Measurements from ENCODE around the gene INPP5D.

Gene INPP5D

GRCh38 chr2:233225230-233226068 lies 165.3 kb downstream of the INPP5D start:
- Histone ChIP-seq H3K27me3 (ENCODE audit: control insufficient read depth, insufficient read depth, low read length, poor library complexity, severe bottlenecking) (no peaks in the 10 kb centered on the region), H3K27ac (ENCODE audit: insufficient read depth, low read depth, low read length, poor library complexity, severe bottlenecking) (no peak overlapping the region), H3K36me3 (ENCODE audit: control insufficient read depth, insufficient read depth, low read length) (no peaks in the 10 kb centered on the region), H3K4me3 (ENCODE audit: insufficient read depth, low read depth, low read length) (no peak overlapping the region), H3K4me1 (ENCODE audit: control insufficient read depth, insufficient read depth, low read length) (no peaks in the 10 kb centered on the region), H3K9me3 (ENCODE audit: control insufficient read depth, low read length) (no peaks in the 10 kb centered on the region)
- 89 to 90% methylated on average over 5 of the region's 5 CpGs for WGBS, 2 experiments

- no peaks in the 10 kb centered on the region for H3K36me3 ChIP-seq (ENCODE audit: control insufficient read depth, insufficient read depth, low read length)
- no peak overlapping the region for H3K4me3 ChIP-seq (ENCODE audit: insufficient read depth, low read depth, low read length)
- H3K4me1 ChIP-seq (ENCODE audit: control insufficient read depth, insufficient read depth, low read length) = no peaks in the 10 kb centered on the region
- no peaks in the 10 kb centered on the region for H3K27me3 ChIP-seq (ENCODE audit: control insufficient read depth, insufficient read depth, low read length, poor library complexity, severe bottlenecking)
- WGBS, 2 experiments = 88 to 94% methylated on average over 2 of the region's 2 CpGs
- H3K9me3 ChIP-seq (ENCODE audit: control insufficient read depth, low read length) = no peaks in the 10 kb centered on the region
- H3K27ac ChIP-seq (ENCODE audit: insufficient read depth, low read depth, low read length, poor library complexity, severe bottlenecking) = no peak overlapping the region
Measured at GRCh38 chr2:233226511-233227031, 166.4 kb downstream of the INPP5D start.

GRCh38 chr2:233227346-233227978 lies 167.3 kb downstream of the INPP5D start:
- Histone ChIP-seq H3K4me3 (ENCODE audit: insufficient read depth, low read depth, low read length) (no peak overlapping the region), H3K9me3 (ENCODE audit: control insufficient read depth, low read length) (no peaks in the 10 kb centered on the region), H3K27me3 (ENCODE audit: control insufficient read depth, insufficient read depth, low read length, poor library complexity, severe bottlenecking) (no peaks in the 10 kb centered on the region), H3K4me1 (ENCODE audit: control insufficient read depth, insufficient read depth, low read length) (no peaks in the 10 kb centered on the region), H3K27ac (ENCODE audit: insufficient read depth, low read depth, low read length, poor library complexity, severe bottlenecking) (no peak overlapping the region), H3K36me3 (ENCODE audit: control insufficient read depth, insufficient read depth, low read length) (no peaks in the 10 kb centered on the region)
- 85 to 91% methylated on average over 7 of the region's 7 CpGs for WGBS, 2 experiments

- Histone ChIP-seq H3K9me3 (ENCODE audit: control insufficient read depth, low read length) (no peaks in the 10 kb centered on the region), H3K27me3 (ENCODE audit: control insufficient read depth, insufficient read depth, low read length, poor library complexity, severe bottlenecking) (no peaks in the 10 kb centered on the region), H3K4me1 (ENCODE audit: control insufficient read depth, insufficient read depth, low read length) (no peaks in the 10 kb centered on the region), H3K36me3 (ENCODE audit: control insufficient read depth, insufficient read depth, low read length) (no peaks in the 10 kb centered on the region), H3K27ac (ENCODE audit: insufficient read depth, low read depth, low read length, poor library complexity, severe bottlenecking) (no peak overlapping the region), H3K4me3 (ENCODE audit: insufficient read depth, low read depth, low read length) (no peak overlapping the region)
- WGBS, 2 experiments = 96 to 97% methylated on average over 2 to 3 of the region's 3 CpGs
Measured at GRCh38 chr2:233228376-233228775, 168.2 kb downstream of the INPP5D start.

- no peaks in the 10 kb centered on the region for H3K36me3 ChIP-seq (ENCODE audit: control insufficient read depth, insufficient read depth, low read length)
- WGBS, 2 experiments = 87 to 91% methylated on average over 4 of the region's 4 CpGs
- no peaks in the 10 kb centered on the region for H3K27me3 ChIP-seq (ENCODE audit: control insufficient read depth, insufficient read depth, low read length, poor library complexity, severe bottlenecking)
- H3K27ac ChIP-seq (ENCODE audit: insufficient read depth, low read depth, low read length, poor library complexity, severe bottlenecking) = no peak overlapping the region
- no peaks in the 10 kb centered on the region for H3K4me1 ChIP-seq (ENCODE audit: control insufficient read depth, insufficient read depth, low read length)
- no peak overlapping the region for H3K4me3 ChIP-seq (ENCODE audit: insufficient read depth, low read depth, low read length)
- H3K9me3 ChIP-seq (ENCODE audit: control insufficient read depth, low read length) = no peaks in the 10 kb centered on the region
Measured at GRCh38 chr2:233233618-233234230, 173.6 kb downstream of the INPP5D start.

GRCh38 chr2:233234264-233234663 lies 174.1 kb downstream of the INPP5D start:
- no peaks in the 10 kb centered on the region for H3K36me3 ChIP-seq (ENCODE audit: control insufficient read depth, insufficient read depth, low read length)
- no peak overlapping the region for H3K4me3 ChIP-seq (ENCODE audit: insufficient read depth, low read depth, low read length)
- no peaks in the 10 kb centered on the region for H3K9me3 ChIP-seq (ENCODE audit: control insufficient read depth, low read length)
- no peaks in the 10 kb centered on the region for H3K27me3 ChIP-seq (ENCODE audit: control insufficient read depth, insufficient read depth, low read length, poor library complexity, severe bottlenecking)
- 90 to 100% methylated on average over 2 of the region's 2 CpGs for WGBS, 2 experiments
- no peaks in the 10 kb centered on the region for H3K4me1 ChIP-seq (ENCODE audit: control insufficient read depth, insufficient read depth, low read length)
- H3K27ac ChIP-seq (ENCODE audit: insufficient read depth, low read depth, low read length, poor library complexity, severe bottlenecking) = no peak overlapping the region

- H3K27ac ChIP-seq (ENCODE audit: insufficient read depth, low read depth, low read length, poor library complexity, severe bottlenecking) = no peak overlapping the region
- H3K36me3 ChIP-seq (ENCODE audit: control insufficient read depth, insufficient read depth, low read length) = no peaks in the 10 kb centered on the region
- H3K27me3 ChIP-seq (ENCODE audit: control insufficient read depth, insufficient read depth, low read length, poor library complexity, severe bottlenecking) = no peaks in the 10 kb centered on the region
- H3K9me3 ChIP-seq (ENCODE audit: control insufficient read depth, low read length) = no peaks in the 10 kb centered on the region
- H3K4me1 ChIP-seq (ENCODE audit: control insufficient read depth, insufficient read depth, low read length) = no peaks in the 10 kb centered on the region
- 95 to 98% methylated on average over 3 of the region's 3 CpGs for WGBS, 2 experiments
- H3K4me3 ChIP-seq (ENCODE audit: insufficient read depth, low read depth, low read length) = no peak overlapping the region
Measured at GRCh38 chr2:233234996-233235395, 174.9 kb downstream of the INPP5D start.

- Histone ChIP-seq H3K27ac (ENCODE audit: insufficient read depth, low read depth, low read length, poor library complexity, severe bottlenecking) (no peak overlapping the region), H3K4me3 (ENCODE audit: insufficient read depth, low read depth, low read length) (no peak overlapping the region), H3K27me3 (ENCODE audit: control insufficient read depth, insufficient read depth, low read length, poor library complexity, severe bottlenecking) (no peaks in the 10 kb centered on the region), H3K36me3 (ENCODE audit: control insufficient read depth, insufficient read depth, low read length) (no peaks in the 10 kb centered on the region), H3K4me1 (ENCODE audit: control insufficient read depth, insufficient read depth, low read length) (no peaks in the 10 kb centered on the region), H3K9me3 (ENCODE audit: control insufficient read depth, low read length) (no peaks in the 10 kb centered on the region)
- 67 to 74% methylated on average over 9 of the region's 9 CpGs for WGBS, 2 experiments
Measured at GRCh38 chr2:233235977-233236376, 175.8 kb downstream of the INPP5D start.

- H3K27me3 ChIP-seq (ENCODE audit: control insufficient read depth, insufficient read depth, low read length, poor library complexity, severe bottlenecking) = no peaks in the 10 kb centered on the region
- no peaks in the 10 kb centered on the region for H3K36me3 ChIP-seq (ENCODE audit: control insufficient read depth, insufficient read depth, low read length)
- H3K27ac ChIP-seq (ENCODE audit: insufficient read depth, low read depth, low read length, poor library complexity, severe bottlenecking) = no peak overlapping the region
- H3K4me1 ChIP-seq (ENCODE audit: control insufficient read depth, insufficient read depth, low read length) = no peaks in the 10 kb centered on the region
- H3K4me3 ChIP-seq (ENCODE audit: insufficient read depth, low read depth, low read length) = no peak overlapping the region
- 85 to 87% methylated on average over 7 of the region's 7 CpGs for WGBS, 2 experiments
- H3K9me3 ChIP-seq (ENCODE audit: control insufficient read depth, low read length) = no peaks in the 10 kb centered on the region
Measured at GRCh38 chr2:233236820-233237589, 176.9 kb downstream of the INPP5D start.

Measured in ectodermal cell (in vitro differentiated cells).